MCF 10A (cell line): ENCODE results near the gene PSME3. TPM values are rescaled to one million over a fixed set of nuclear protein-coding genes. Genes with fewer than 3 reads are reported as not detected.
A peak's percentile ranks its signal among the peaks of the same experiment; 100 is the strongest.

ENCODE experiments used
- BruUV-seq: library from RNA; stranded (reverse); fragments of 400-500 nt; replicated peaks from 2 replicates; lab custom pipeline; 2021; lab: Mats Ljungman, UMichigan
- CTCF ChIA-PET: fragments of 300-600 bp; sonication (Branson Sonifier 250); formaldehyde crosslinking; extraction: SDS; loops from one replicate; lab custom pipeline; 2021; ENCODE audit warnings: antibody characterized with exemption, inconsistent platforms; lab: Yijun Ruan, JAX
- POLR2A ChIA-PET: fragments of 300-600, 350-650 bp; sonication (Branson Sonifier 250); formaldehyde crosslinking; extraction: SDS; loops from one replicate; lab custom pipeline; 2020; ENCODE audit warnings: antibody characterized with exemption, inconsistent platforms; lab: Yijun Ruan, JAX
- DNase-seq: peaks from one replicate; pipeline ENCODE4 v3.0.0-alpha.2; 2018; ENCODE audit not compliant: unreplicated experiment
- H3K27ac Mint-ChIP-seq: one replicate; pipeline ENCODE4 v1.8.0; 2022; ENCODE audit warnings: mild to moderate bottlenecking, low read depth, mixed read lengths; ENCODE audit not compliant: unreplicated experiment
- H3K27me3 Mint-ChIP-seq: one replicate; pipeline ENCODE4 v1.8.0; 2022; ENCODE audit warnings: mixed read lengths; ENCODE audit not compliant: insufficient read depth, unreplicated experiment
- H3K36me3 Mint-ChIP-seq: one replicate; pipeline ENCODE4 v1.8.0; 2022; ENCODE audit warnings: mild to moderate bottlenecking, moderate library complexity, mixed read lengths; ENCODE audit not compliant: insufficient read depth, unreplicated experiment
- H3K4me1 Mint-ChIP-seq: one replicate; pipeline ENCODE4 v1.8.0; 2022; ENCODE audit warnings: mixed read lengths; ENCODE audit not compliant: insufficient read depth, unreplicated experiment
- H3K4me3 Mint-ChIP-seq: one replicate; pipeline ENCODE4 v1.8.0; 2022; ENCODE audit warnings: mild to moderate bottlenecking, moderate library complexity, mixed read lengths; ENCODE audit not compliant: unreplicated experiment
- H3K9me3 Mint-ChIP-seq: one replicate; pipeline ENCODE4 v1.8.0; 2022; ENCODE audit warnings: mixed read lengths; ENCODE audit not compliant: unreplicated experiment
- intact Hi-C: fragments of 100-400 bp; cut with micrococcal nuclease; formaldehyde crosslinking; loops from 2 replicates; pipeline ENCODE4 v1.14.1; 2022
- total RNA-seq: library from RNA; stranded (reverse); gene quantifications from 2 replicates; pipeline ENCODE4 v1.2.3, GENCODE V29; 2022
- TF ChIP-seq, protein P1 (sequence below): fragments of 200-600 bp; IDR thresholded peaks from one replicate; pipeline ENCODE4 v1.8.0; 2022; ENCODE audit warnings: antibody characterized with exemption, mild to moderate bottlenecking; ENCODE audit not compliant: unreplicated experiment

Gene PSME3
- total RNA-seq, 1 experiment from 2014 or later, result 220 TPM

DNA sequence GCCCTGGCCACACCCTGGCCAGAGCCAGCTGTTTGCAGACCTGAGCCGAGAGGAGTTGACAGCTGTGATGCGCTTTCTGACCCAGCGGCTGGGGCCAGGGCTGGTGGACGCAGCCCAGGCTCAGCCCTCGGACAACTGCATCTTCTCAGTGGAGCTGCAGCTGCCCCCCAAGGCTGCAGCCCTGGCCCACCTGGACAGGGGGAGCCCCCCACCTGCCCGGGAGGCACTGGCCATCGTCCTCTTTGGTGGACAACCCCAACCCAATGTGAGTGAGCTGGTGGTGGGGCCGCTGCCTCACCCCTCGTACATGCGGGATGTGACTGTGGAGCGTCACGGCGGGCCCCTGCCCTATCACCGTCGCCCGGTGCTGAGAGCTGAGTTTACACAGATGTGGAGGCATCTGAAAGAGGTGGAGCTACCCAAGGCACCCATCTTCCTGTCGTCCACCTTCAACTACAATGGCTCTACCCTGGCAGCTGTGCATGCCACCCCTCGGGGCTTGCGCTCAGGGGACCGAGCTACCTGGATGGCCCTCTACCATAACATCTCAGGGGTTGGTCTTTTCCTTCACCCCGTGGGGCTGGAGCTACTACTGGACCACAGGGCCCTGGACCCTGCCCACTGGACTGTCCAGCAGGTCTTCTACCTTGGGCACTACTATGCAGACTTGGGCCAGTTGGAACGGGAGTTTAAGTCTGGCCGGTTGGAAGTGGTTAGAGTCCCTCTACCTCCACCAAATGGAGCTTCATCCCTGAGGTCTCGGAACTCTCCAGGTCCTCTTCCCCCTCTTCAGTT, 11.8 kb downstream of the PSME3 start:
- H3K4me1 Mint-ChIP-seq, result peaks cover 13% of the 10 kb centered on the region
- peaks cover 2% of the 10 kb centered on the region for H3K27me3 Mint-ChIP-seq
- H3K27ac Mint-ChIP-seq, result no peak overlapping the region
- no peak overlapping the region for H3K4me3 Mint-ChIP-seq
- ChIA-PET CTCF (interaction anchor here (0.7 to 5.0 kb wide), 7 partner anchors 43 to 980 kb away, joined by 3 to 60 read pairs (median 5); partner anchors contain the start of genes KLHL11 and RPL27), POLR2A (interaction anchor here (1.0 to 3.0 kb wide), 9 partner anchors 10 to 153 kb away, joined by 3 to 15 read pairs (median 6); partner anchors contain the start of genes BECN1, PSME3 and RPL27)
- peaks cover 49% of the 10 kb centered on the region for H3K36me3 Mint-ChIP-seq
- no TSS peak for BruUV-seq
- TF ChIP-seq, protein P1, sequence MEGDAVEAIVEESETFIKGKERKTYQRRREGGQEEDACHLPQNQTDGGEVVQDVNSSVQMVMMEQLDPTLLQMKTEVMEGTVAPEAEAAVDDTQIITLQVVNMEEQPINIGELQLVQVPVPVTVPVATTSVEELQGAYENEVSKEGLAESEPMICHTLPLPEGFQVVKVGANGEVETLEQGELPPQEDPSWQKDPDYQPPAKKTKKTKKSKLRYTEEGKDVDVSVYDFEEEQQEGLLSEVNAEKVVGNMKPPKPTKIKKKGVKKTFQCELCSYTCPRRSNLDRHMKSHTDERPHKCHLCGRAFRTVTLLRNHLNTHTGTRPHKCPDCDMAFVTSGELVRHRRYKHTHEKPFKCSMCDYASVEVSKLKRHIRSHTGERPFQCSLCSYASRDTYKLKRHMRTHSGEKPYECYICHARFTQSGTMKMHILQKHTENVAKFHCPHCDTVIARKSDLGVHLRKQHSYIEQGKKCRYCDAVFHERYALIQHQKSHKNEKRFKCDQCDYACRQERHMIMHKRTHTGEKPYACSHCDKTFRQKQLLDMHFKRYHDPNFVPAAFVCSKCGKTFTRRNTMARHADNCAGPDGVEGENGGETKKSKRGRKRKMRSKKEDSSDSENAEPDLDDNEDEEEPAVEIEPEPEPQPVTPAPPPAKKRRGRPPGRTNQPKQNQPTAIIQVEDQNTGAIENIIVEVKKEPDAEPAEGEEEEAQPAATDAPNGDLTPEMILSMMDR, result no peak
- DNase-seq, result no peak
- no peaks in the 10 kb centered on the region for H3K9me3 Mint-ChIP-seq
- intact Hi-C loops, result no loop called here

DNA sequence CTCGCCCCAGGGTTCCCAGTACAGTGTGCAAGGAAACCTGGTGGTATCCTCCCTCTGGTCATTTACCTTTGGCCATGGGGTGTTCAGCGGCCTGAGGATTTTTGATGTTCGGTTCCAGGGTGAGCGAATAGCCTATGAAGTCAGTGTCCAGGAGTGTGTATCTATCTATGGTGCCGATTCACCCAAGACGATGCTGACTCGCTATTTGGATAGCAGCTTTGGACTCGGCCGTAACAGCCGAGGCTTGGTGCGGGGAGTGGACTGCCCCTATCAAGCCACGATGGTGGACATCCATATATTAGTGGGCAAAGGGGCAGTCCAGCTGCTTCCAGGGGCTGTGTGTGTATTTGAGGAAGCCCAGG, 12.3 kb downstream of the PSME3 start:
- Mint-ChIP-seq H3K36me3 (peaks cover 43% of the 10 kb centered on the region), H3K27me3 (peaks cover 8% of the 10 kb centered on the region), H3K4me1 (peaks cover 13% of the 10 kb centered on the region), H3K27ac (no peak overlapping the region), H3K9me3 (no peaks in the 10 kb centered on the region), H3K4me3 (no peak overlapping the region)
- ChIA-PET POLR2A (interaction anchor here (0.6 to 3.0 kb wide), 9 partner anchors 9 to 916 kb away, joined by 3 to 15 read pairs (median 4); partner anchors contain the start of genes BECN1, PSME3 and RPL27), CTCF (interaction anchor here (0.7 to 5.0 kb wide), 4 partner anchors 84 to 980 kb away, joined by 3 to 60 read pairs (median 11); partner anchors contain the start of genes KLHL11 and RPL27)
- no TSS peak for BruUV-seq
- TF ChIP-seq, protein P1, result no peak
- DNase-seq, result no peak
- intact Hi-C loops, result no loop called here

DNA sequence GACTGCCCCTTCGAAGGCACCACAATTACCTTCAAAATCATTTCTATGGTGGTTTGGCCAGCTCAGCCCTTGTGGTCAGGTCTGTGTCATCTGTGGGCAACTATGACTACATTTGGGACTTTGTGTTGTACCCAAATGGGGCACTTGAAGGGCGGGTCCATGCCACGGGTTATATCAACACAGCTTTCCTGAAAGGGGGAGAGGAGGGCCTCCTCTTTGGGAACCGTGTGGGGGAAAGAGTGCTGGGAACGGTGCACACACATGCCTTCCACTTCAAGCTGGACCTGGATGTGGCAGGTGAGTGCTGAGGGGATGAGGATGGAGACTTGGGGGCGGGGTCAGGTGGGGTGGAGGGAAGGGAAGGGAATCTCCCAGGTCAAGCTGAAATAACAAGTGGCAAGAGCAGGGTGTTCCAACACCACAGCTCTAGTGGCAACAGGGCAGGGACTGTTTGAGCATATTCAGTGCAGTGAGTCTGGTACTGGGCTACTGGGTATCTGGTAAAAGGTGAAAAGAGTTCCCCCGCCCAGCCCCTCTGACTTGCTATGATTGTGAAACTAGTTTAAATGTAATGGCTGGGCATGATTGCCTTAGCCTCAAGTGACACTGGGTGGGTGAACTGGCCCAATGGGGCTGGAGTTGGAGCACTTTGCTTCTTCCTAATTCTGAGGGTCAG, 12.9 kb downstream of the PSME3 start:
- CTCF ChIA-PET, result interaction anchor here (0.7 to 5.0 kb wide), 4 partner anchors 83 to 981 kb away, joined by 3 to 60 read pairs (median 11); partner anchors contain the start of genes KLHL11 and RPL27
- H3K27ac Mint-ChIP-seq, result no peak overlapping the region
- TF ChIP-seq, protein P1, result no peak

More for the DNA sequence above, 12.9 kb downstream of the PSME3 start:
- Mint-ChIP-seq H3K4me3 (no peak overlapping the region), H3K9me3 (no peaks in the 10 kb centered on the region), H3K36me3 (peaks cover 38% of the 10 kb centered on the region), H3K27me3 (peaks cover 13% of the 10 kb centered on the region), H3K4me1 (peaks cover 13% of the 10 kb centered on the region)
- POLR2A ChIA-PET, result interaction anchor here (0.6 to 3.0 kb wide), 8 partner anchors 9 to 916 kb away, joined by 3 to 15 read pairs (median 5); partner anchors contain the start of genes BECN1, PSME3 and RPL27
- intact Hi-C loops, result no loop called here
- no TSS peak for BruUV-seq
- peak; percentile 35 for DNase-seq
